GM21447 (cell line): ENCODE results near the gene SPAAR.

Experiments used
- ATAC-seq: cut with Tn5 transposase; IDR thresholded peaks from one replicate; pipeline ENCODE4 v1.9.1; 2021; ENCODE audit not compliant: unreplicated experiment

The SPAAR gene

DNA sequence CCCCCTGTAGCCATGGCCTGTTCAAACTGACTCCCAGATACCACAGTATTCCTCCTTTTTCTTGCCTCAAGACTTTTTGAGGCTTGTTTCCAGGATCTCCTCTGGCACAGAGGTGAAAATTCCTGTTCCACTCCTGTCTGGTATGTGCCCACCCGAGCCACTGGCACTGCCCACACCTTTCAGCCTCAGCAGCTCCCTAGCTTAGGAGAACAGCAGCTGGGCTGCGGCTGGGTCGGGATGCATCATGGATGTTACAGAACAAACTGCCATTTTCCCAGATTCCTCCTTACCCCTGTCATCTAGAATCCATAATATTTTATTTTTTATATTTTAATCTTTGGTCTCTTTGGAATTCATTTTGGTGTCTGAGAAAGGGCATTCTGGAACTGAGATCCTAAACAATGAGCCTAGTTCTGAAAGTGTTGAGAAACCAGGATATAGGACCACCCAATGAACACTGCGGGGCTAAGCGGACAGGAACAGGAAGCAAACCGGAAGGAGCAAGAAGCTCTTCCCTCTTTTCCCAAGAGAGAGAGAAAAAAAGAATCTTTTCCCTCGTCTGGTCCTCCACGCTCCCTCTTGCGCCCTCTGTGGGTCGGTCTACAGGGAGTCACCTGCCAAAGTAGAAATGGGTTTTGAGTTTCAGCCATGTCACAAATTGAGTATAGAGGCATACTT is 36.2 kb downstream of the SPAAR start:
- ATAC-seq: no peak

DNA sequence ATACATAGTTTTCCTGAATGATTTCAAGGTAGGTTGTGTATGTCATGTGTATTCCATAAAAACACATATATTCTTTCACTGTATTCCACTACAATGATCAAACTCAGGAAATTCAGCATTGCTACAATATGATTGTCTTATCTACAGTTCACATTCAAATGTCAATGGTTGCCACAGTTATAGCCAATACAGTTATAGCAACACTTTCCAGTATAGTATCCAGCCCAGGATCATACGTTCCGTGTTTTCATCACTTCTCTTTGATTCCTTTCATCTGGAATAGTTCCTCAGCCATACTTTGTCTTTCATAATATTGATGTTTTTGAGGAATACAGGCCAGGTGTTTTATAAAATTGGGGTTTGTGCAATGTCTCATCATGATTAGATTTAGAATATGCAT is 39.2 kb downstream of the SPAAR start:
- no peak for ATAC-seq

DNA sequence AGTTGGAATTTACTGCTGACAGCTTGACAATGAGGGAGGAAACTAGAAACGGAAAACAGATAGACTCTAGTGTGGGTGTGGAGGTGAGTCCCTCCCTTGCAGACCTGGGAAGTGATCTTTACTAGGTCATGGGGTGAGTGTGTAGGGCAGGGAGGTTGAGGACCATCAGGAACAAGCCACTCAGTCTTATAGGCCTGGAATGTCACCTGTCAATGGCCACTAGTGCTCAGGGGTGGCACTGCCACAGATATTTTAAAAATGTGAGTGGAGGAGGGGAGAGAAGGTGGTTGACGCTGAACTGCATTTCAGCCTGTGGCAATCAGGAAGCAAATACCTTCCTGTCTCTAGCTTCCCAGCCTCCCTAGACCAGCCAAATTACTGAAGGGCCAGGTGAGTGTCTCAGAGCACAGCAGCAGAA is 39.6 kb downstream of the SPAAR start:
- no peak for ATAC-seq

DNA sequence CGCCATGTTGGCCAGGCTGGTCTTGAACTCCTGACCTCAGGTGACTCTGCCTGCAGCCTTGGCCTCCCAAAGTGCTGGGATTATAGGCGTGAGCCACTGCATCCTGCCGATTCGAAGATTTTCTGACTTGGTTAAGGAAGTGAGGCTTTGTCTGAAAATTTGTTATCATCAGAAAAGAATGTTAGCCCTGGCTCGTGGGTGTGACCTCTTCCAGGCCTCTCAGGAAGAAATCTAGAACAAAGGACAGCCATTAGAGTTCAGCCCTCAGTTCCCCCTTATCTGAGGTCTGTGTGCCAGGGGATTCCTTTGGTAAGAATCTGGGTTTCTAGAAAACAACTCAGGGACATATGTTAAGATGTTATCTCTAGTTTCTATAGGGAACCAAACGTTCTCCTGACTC is 42.4 kb downstream of the SPAAR start:
- ATAC-seq: no peak

DNA sequence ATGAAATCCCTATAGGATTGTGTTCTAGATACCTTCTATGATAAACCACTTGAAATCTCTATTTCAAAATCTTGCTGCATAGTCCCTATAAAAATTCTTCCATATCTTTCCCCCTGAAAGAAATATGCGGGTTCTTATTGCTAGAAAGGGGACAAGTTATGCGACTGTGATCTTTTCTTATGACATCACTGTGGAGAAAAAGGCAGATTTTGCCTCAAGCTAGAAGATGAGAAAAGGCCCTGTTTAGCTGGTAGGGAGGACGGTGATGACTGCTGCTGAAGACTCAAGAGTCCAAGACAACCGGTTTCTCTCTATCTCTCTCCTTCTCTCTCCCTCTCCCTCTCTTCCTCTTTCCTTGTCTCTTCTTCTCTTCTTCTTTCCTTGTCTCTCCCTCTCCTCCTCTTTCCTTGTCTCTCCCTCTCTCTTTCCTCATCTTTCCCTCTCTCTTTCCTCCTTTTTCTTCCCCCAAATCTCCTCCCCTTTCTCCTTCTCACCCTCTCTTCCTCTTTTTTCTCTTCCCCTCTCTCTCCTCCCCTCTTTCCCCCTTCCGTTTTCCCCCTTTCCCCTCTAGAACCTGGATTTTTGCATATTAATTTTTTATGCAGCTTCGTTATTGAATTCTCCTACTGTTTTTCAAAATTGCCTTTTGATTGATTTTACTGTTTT is 43.4 kb downstream of the SPAAR start:
- no peak for ATAC-seq

DNA sequence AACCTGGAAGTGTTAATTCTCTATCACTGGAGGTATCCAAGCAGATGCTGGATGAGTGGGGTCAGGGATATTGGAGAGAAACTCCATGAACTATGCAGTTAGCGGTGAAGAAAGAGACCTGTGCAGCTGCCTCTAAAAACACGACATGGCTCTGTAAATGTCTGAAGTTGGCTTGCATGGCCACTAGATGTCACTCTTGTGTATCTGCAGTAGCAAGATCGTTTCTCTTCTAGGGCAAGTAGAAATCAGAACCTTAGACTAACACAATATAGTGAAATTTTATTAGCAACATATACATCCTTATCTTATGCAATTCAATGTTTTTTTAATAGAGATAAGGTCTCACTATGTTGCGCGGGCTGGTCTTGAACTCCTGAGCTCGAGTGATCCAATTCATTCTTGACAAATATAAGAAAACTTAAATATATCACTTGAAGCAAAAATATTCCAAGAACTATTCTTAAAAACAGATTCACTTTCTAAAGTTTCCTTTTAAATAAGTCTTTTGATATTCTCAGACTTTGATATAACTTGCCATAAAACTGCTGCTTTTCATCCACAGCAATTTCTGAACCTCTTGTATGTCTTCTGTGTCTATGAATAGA is 45.8 kb downstream of the SPAAR start:
- no peak for ATAC-seq

DNA sequence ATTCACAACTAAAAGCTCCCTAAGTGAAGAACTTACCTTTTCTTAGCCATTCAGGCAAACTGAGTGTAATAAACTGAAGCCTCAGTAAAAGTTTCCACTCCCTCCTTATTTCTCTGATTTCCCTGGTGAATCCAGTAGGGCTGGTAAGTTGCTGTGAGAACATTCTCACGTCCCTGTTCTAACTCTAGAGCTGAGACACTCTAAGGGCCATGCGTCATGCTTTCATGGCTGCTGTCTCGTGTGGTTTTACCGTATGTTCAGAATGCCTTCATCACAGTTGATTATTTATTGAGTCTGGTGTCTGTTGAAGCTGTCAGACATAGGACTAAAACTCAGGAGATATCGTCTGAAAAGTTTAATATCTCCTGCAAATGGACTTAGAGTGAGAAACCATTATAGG is 47.4 kb downstream of the SPAAR start:
- ATAC-seq: no peak

DNA sequence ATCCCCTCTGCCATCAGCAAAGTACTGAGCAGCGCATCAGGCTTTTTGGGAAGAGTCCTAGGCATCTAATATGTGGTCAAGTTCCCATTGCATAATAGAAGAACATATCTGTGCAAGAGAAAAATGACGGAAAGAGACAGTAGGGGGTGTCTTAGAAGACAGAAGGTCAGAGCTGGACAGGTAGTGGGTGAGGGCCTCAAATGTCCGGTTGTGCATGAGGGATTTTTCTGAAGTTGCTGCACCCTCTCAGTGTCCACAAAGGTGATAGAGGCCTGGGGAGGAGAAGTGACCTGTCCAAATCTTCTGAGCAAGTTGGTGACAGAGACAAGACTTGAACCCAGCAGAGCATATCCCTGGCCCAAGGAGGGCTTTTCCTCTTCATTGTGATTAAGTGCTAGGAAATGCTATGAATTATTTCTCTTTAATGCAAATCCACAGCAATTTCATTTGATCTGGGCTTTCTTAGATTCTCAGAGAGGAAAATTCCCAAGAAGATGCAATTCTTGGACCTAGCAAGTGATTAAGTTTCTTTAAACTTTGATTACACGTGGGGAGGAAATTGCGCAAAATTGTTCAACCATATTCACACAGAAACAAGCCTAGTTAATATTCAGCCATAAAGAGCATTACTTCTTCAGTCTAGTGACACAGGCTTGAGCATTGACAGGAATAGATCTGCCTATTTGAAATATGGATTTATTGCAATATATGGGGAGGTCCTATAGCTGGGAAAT is 49.0 kb downstream of the SPAAR start, which contains the start of gene OR2S2:
TSS of gene OR2S2 (minus strand) at position 51 of the 734 bp plus-strand sequence. CDS start 56 bp downstream, outside the sequence.
- ATAC-seq: no peak

DNA sequence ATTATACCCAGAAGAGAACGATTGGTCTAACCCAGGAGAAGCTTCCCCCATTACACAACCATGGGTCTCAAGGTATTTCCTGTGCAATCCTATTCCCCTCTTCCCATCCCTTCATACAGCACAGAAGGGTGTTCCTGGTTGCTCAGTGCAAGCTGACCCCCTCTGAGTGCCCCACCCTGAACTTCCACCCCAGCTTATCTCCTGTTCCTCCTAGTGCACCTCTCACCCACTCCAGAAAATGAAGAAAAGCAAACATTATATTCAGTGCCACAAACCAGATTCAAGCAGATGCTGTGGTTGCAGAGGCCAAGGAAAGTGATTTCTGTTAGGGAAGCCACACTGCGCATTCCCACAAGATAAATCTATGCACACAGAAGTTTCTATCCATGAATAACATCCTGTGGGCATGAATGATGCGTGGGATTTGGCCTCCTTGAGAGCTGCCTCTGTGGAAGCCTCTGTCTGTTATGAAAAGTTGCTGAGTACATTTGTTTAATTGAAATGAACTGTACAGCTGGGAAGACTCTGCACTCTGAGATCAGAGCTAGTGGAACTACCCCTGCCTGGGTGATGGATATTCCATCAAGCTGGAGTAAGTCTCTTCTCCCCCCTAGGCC is 50.9 kb downstream of the SPAAR start:
- ATAC-seq: no peak
